ENCODE results near the gene ELL3.
"Not testable (repeated sequence)": the region's sequence is repeated elsewhere in the genome, so short reads cannot be mapped to it uniquely, and the experiment has no call there.

ELL3 gene

GRCh38 chr15:43776718-43777266 is at the start of gene ELL3:
Gene ELL3 (minus strand): TSS chr15:43776966. CDS start chr15:43776901, 65 bp downstream.
- DNase-seq (ENCODE audit: low spot score) = peak; percentile 79

- no peak for DNase-seq (ENCODE audit: low spot score)
Observed at GRCh38 chr15:43826029-43826507, 49.3 kb upstream of the ELL3 start.

GRCh38 chr15:43825305-43825704 is 48.5 kb upstream of the ELL3 start:
- not testable (repeated sequence) for DNase-seq (ENCODE audit: low spot score)

- peak; percentile 100 for DNase-seq (ENCODE audit: low spot score)
Observed at GRCh38 chr15:43824302-43825246, 47.8 kb upstream of the ELL3 start, which contains the start of gene MFAP1. Gene MFAP1 (minus strand): TSS chr15:43824690. CDS start chr15:43824569, 121 bp downstream.

- no peak for DNase-seq (ENCODE audit: low spot score)
Observed at GRCh38 chr15:43821505-43821904, 44.7 kb upstream of the ELL3 start.

- not testable (repeated sequence) for DNase-seq (ENCODE audit: low spot score)
Observed at GRCh38 chr15:43815064-43815463, 38.3 kb upstream of the ELL3 start.

- no peak for DNase-seq (ENCODE audit: low spot score)
Observed at GRCh38 chr15:43808960-43809678, 32.4 kb upstream of the ELL3 start.

GRCh38 chr15:43808435-43808950 is 31.7 kb upstream of the ELL3 start:
- DNase-seq (ENCODE audit: low spot score) = no peak

GRCh38 chr15:43802676-43803075 is 25.9 kb upstream of the ELL3 start:
- not testable (repeated sequence) for DNase-seq (ENCODE audit: low spot score)

GRCh38 chr15:43800286-43801141 is 23.7 kb upstream of the ELL3 start, which contains the start of gene HYPK:
Gene HYPK (plus strand): TSS chr15:43800599. CDS start chr15:43800623, 24 bp downstream.
- peak; percentile 89 for DNase-seq (ENCODE audit: low spot score)

GRCh38 chr15:43799945-43800285 is 23.1 kb upstream of the ELL3 start, which contains the start of gene SERINC4:
Gene SERINC4 (minus strand): TSS chr15:43800220. CDS start chr15:43799986, 234 bp downstream.
- DNase-seq (ENCODE audit: low spot score) = no peak

GRCh38 chr15:43799209-43799944 is 22.6 kb upstream of the ELL3 start:
- DNase-seq (ENCODE audit: low spot score) = no peak

GRCh38 chr15:43796566-43796965 is 19.8 kb upstream of the ELL3 start:
- no peak for DNase-seq (ENCODE audit: low spot score)

GRCh38 chr15:43795997-43796396 is 19.2 kb upstream of the ELL3 start:
- no peak for DNase-seq (ENCODE audit: low spot score)

GRCh38 chr15:43795197-43795596 is 18.4 kb upstream of the ELL3 start:
- DNase-seq (ENCODE audit: low spot score) = no peak

GRCh38 chr15:43794269-43795037 is 17.7 kb upstream of the ELL3 start:
- DNase-seq (ENCODE audit: low spot score) = no peak

GRCh38 chr15:43793647-43794046 is 16.9 kb upstream of the ELL3 start:
- no peak for DNase-seq (ENCODE audit: low spot score)

- DNase-seq (ENCODE audit: low spot score) = peak; percentile 64
Observed at GRCh38 chr15:43792761-43793476, 16.2 kb upstream of the ELL3 start.
